GM12892 (cell line): Measurements from ENCODE around the gene NR1I2.

ENCODE experiments used
- POLR2A ChIP-seq: IDR thresholded peaks from 2 replicates; pipeline ENCODE4 v1.6.1; 2011; ENCODE audit warnings: low read depth, low read length, control low read depth
- POLR2AphosphoS5 ChIP-seq: IDR thresholded peaks from 2 replicates; pipeline ENCODE4 v1.6.1; 2011; ENCODE audit warnings: low read depth, low read length, control low read depth
- TAF1 ChIP-seq: IDR thresholded peaks from 2 replicates; pipeline ENCODE4 v1.6.1; 2011; ENCODE audit warnings: low read depth, mild to moderate bottlenecking, control low read depth, low read length, borderline replicate concordance

DNA sequence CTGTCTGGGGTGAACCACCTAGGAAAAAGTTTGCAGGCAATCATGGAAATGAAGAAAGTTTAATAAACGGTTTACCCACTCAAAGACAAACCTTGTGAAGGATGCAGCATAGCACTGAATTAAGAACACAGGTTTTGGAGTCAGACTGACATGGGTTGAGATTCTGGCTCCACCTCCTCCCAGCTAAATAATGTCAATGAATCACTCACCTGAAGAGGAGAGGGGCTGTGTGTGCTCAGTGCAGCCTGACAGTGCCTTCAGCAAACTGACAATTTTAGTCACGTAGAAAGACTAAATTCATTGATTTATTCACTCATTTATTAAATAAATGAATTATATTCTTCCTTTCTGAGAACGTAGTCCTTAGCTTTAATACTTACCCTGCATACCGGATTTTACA is 18.9 kb downstream of the NR1I2 start:
- no peak for TF ChIP-seq POLR2A
- no peak for TF ChIP-seq TAF1
- no peak for TF ChIP-seq POLR2AphosphoS5
